Endodermal cell (in vitro differentiated cells): ENCODE data around the gene OSBPL8. TPM values are rescaled to one million over a fixed set of nuclear protein-coding genes. Genes with fewer than 3 reads are reported as not detected.

ENCODE experiments used
- DNase-seq: peaks from one replicate; pipeline ENCODE4 v3.0.0-alpha.2; 2017
- H3K27ac ChIP-seq: 2 replicates; pipeline ENCODE4 v1.5.1; 2013; ENCODE audit warnings: mild to moderate bottlenecking, low read depth, low read length, moderate library complexity
- H3K27me3 ChIP-seq: 2 replicates; pipeline ENCODE4 v1.6.1; 2013; ENCODE audit warnings: mild to moderate bottlenecking, low read length, moderate library complexity; ENCODE audit not compliant: insufficient read depth, control insufficient read depth, poor library complexity, severe bottlenecking
- H3K36me3 ChIP-seq: 2 replicates; pipeline ENCODE4 v1.7.0; 2013; ENCODE audit warnings: mild to moderate bottlenecking, low read length, moderate library complexity; ENCODE audit not compliant: control insufficient read depth, insufficient read depth
- H3K4me1 ChIP-seq: one replicate; pipeline ENCODE4 v1.7.0; 2013; ENCODE audit warnings: low read length; ENCODE audit not compliant: control insufficient read depth, insufficient read depth
- H3K4me3 ChIP-seq: 2 replicates; pipeline ENCODE4 v1.5.1; 2013; ENCODE audit warnings: mild to moderate bottlenecking, low read length, moderate library complexity
- H3K9ac ChIP-seq: 2 replicates; pipeline ENCODE4 v1.6.1; 2013; ENCODE audit warnings: mild to moderate bottlenecking, low read length, moderate library complexity; ENCODE audit not compliant: poor library complexity, severe bottlenecking; ENCODE audit errors: extremely low read depth
- H3K9me3 ChIP-seq: 2 replicates; pipeline ENCODE4 v1.6.1; 2013; ENCODE audit warnings: mild to moderate bottlenecking, low read length, moderate library complexity; ENCODE audit not compliant: control insufficient read depth
- H3K27ac Mint-ChIP-seq: 2 replicates; pipeline ENCODE4 v1.8.0; 2020; ENCODE audit warnings: mixed read lengths
- H3K27me3 Mint-ChIP-seq: 2 replicates; pipeline ENCODE4 v1.8.0; 2021; ENCODE audit warnings: mild to moderate bottlenecking, mixed read lengths; ENCODE audit not compliant: insufficient read depth
- H3K36me3 Mint-ChIP-seq: 2 replicates; pipeline ENCODE4 v1.8.0; 2020; ENCODE audit warnings: low read depth, mixed read lengths
- H3K4me1 Mint-ChIP-seq: 2 replicates; pipeline ENCODE4 v1.8.0; 2020; ENCODE audit warnings: mixed read lengths
- H3K4me3 Mint-ChIP-seq: 2 replicates; pipeline ENCODE4 v1.8.0; 2020; ENCODE audit warnings: mild to moderate bottlenecking, moderate library complexity, mixed read lengths
- H3K9me3 Mint-ChIP-seq: 2 replicates; pipeline ENCODE4 v1.8.0; 2020; ENCODE audit warnings: mild to moderate bottlenecking, mixed read lengths
- WGBS, 2 experiments: methylation state at CpG; one replicate each; pipeline versions ENCODE4 v1.1.5 to v1.1.7; 2013; ENCODE audit warnings: missing lambda C conversion rate in 2 of 2, mixed read lengths in 1 of 2; ENCODE audit not compliant: insufficient coverage in 1 of 2, insufficient read length in 1 of 2; 5-methylcytosine and 5-hydroxymethylcytosine counted together
- total RNA-seq, 2 donors: library from RNA; stranded (reverse); fragmentation: NEBNext Ultra II Directional in 1 of 2; extraction: Animal tissue kit (Norgen Biotek cat#: 25700) in 1 of 2; gene quantifications; 2 replicates in 1 of 2; 3 replicates in 1 of 2; pipeline ENCODE4 v1.2.1, GENCODE V29; 2021
- TF ChIP-seq, protein P1 (sequence below): fragments of 200-600 bp; sonication (generic); conservative IDR thresholded peaks from 2 replicates; pipeline ENCODE4 v1.5.0; 2021; ENCODE audit warnings: antibody characterized with exemption, mild to moderate bottlenecking

OSBPL8 gene
- total RNA-seq, 2 donors from 2014 or later: 44.0 to 58.8 TPM

DNA sequence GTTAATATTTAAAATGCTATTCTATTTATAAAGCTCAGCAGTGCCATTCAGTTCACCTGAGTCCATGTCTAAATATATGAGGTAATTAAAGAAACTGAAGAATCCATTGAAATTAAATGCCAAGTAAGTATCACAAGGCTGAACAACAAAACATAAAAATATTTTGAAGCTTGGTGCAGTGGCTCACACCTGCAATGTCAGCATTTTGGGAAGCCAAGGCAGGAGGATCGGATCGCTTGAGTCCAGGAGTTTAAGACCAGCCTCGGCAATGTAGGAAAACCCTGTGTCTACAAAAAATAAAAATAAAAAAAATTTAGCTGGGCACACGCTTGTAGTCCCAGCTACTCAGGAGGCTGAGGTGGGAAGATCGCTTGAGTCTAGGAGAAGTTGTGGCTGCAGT lies 101.8 kb downstream of the OSBPL8 start:
- no peaks in the 10 kb centered on the region for H3K27me3 ChIP-seq
- no peak overlapping the region for H3K27ac Mint-ChIP-seq
- H3K4me3 Mint-ChIP-seq: no peak overlapping the region
- peaks cover 11% of the 10 kb centered on the region for H3K4me1 Mint-ChIP-seq
- no peaks in the 10 kb centered on the region for H3K4me1 ChIP-seq
- no peaks in the 10 kb centered on the region for H3K9me3 Mint-ChIP-seq
- H3K36me3 Mint-ChIP-seq: no peaks in the 10 kb centered on the region
- TF ChIP-seq, protein P1, sequence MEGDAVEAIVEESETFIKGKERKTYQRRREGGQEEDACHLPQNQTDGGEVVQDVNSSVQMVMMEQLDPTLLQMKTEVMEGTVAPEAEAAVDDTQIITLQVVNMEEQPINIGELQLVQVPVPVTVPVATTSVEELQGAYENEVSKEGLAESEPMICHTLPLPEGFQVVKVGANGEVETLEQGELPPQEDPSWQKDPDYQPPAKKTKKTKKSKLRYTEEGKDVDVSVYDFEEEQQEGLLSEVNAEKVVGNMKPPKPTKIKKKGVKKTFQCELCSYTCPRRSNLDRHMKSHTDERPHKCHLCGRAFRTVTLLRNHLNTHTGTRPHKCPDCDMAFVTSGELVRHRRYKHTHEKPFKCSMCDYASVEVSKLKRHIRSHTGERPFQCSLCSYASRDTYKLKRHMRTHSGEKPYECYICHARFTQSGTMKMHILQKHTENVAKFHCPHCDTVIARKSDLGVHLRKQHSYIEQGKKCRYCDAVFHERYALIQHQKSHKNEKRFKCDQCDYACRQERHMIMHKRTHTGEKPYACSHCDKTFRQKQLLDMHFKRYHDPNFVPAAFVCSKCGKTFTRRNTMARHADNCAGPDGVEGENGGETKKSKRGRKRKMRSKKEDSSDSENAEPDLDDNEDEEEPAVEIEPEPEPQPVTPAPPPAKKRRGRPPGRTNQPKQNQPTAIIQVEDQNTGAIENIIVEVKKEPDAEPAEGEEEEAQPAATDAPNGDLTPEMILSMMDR: no peak
- H3K27me3 Mint-ChIP-seq: no peaks in the 10 kb centered on the region
- H3K27ac ChIP-seq: no peak overlapping the region
- H3K9me3 ChIP-seq: no peaks in the 10 kb centered on the region
- no peaks in the 10 kb centered on the region for H3K36me3 ChIP-seq
- no peak for DNase-seq
- no peak overlapping the region for H3K9ac ChIP-seq
- H3K4me3 ChIP-seq: no peak overlapping the region
- 94 to 98% methylated on average over 2 to 5 of the region's 5 CpGs for WGBS, 2 experiments

DNA sequence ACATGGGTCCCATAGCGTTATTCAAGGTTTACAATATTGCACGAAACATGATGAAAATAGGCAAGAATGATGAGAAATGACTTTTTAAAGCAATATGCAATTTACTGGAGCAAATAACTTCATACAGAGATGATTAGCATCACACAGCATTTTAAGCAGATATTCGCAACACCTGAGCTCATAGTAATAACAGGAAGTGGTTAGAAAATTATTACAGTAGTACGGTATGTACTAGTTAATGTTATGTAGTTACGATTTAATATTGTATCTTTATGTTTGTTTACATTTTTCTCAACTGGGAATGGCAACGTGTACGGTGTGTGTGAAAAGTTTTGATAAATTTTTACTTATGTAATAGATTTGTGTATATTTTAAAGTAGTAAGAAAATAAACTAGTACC lies 102.6 kb downstream of the OSBPL8 start:
- H3K4me3 Mint-ChIP-seq: no peak overlapping the region
- peaks cover 11% of the 10 kb centered on the region for H3K4me1 Mint-ChIP-seq
- TF ChIP-seq, protein P1: no peak
- Histone ChIP-seq H3K27me3 (no peaks in the 10 kb centered on the region), H3K27ac (no peak overlapping the region), H3K9me3 (no peaks in the 10 kb centered on the region), H3K9ac (no peak overlapping the region), H3K4me3 (no peak overlapping the region), H3K36me3 (no peaks in the 10 kb centered on the region), H3K4me1 (no peaks in the 10 kb centered on the region)
- 96 to 100% methylated on average over 4 to 6 of the region's 7 CpGs for WGBS, 2 experiments
- H3K27me3 Mint-ChIP-seq: no peaks in the 10 kb centered on the region
- H3K36me3 Mint-ChIP-seq: no peaks in the 10 kb centered on the region
- no peaks in the 10 kb centered on the region for H3K9me3 Mint-ChIP-seq
- DNase-seq: no peak
- no peak overlapping the region for H3K27ac Mint-ChIP-seq

DNA sequence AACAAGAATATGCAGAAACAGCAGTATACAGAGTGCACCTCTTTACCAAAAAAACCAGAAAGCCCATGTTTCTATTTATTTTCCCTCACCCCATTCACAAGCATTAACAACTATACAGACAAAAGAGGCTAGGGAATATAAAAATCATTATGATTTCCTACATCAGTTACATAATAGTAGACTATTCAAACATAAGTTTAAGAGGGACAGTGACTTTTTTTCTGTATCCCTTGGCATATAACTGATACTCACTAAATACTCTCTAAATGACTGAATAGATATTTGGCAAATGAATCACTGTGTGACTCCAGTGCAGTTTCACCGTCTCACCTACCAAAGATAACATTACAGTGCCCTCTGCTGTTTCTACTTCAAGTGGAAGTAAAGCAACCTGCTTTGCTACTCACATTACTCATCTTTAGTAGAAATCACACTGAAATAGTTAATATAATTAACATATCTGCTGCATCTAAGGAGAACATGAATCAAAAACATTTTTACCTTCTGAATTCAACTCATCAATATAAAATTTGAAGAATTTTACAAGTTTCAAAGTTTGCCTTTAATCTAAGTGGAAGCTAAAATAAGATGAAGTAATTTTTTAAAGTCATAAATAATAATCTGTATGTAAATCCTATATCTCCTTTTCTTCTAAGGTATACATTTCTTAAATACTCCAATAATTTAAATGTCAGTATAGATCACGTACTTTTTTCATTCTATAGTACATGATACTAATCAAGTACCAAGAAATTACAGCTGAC lies 103.8 kb downstream of the OSBPL8 start:
- Histone ChIP-seq H3K27ac (no peak overlapping the region), H3K9ac (no peak overlapping the region)
- no peak overlapping the region for H3K4me3 Mint-ChIP-seq

More for the DNA sequence above, 103.8 kb downstream of the OSBPL8 start:
- Histone ChIP-seq H3K27me3 (no peaks in the 10 kb centered on the region), H3K9me3 (no peaks in the 10 kb centered on the region), H3K4me1 (no peaks in the 10 kb centered on the region), H3K36me3 (peaks cover 3% of the 10 kb centered on the region), H3K4me3 (no peak overlapping the region)
- Mint-ChIP-seq H3K9me3 (no peaks in the 10 kb centered on the region), H3K27me3 (no peaks in the 10 kb centered on the region), H3K36me3 (peaks cover under 1% of the 10 kb centered on the region), H3K4me1 (peaks cover 6% of the 10 kb centered on the region), H3K27ac (peak overlapping the region; percentile 82)
- DNase-seq: no peak
- 23% methylated on average over 1 of the region's 2 CpGs; no CpG with 5 or more reads in 1 of the 2 experiments for WGBS, 2 experiments
- TF ChIP-seq, protein P1: peak; percentile 84
